OCI-LY3 (cell line): ENCODE measurements around the gene WDR86.

Source experiments
- H2AFZ ChIP-seq: fragments of 200-600, 300-600 bp; shearing (Covaris generic); 2 replicates; pipeline ENCODE4 v1.6.0; 2014; ENCODE audit warnings: antibody characterized with exemption, low read depth, low read length
- H3K27ac ChIP-seq: fragments of 200-600, 300-600 bp; sonication (generic); 2 replicates; pipeline ENCODE4 v1.5.1; 2014; ENCODE audit warnings: mild to moderate bottlenecking, low read length, moderate library complexity, mixed read lengths
- H3K27me3 ChIP-seq: fragments of 200-600, 300-600 bp; sonication (generic); 2 replicates; pipeline ENCODE4 v1.6.1; 2014; ENCODE audit warnings: low read depth, low read length, mixed read lengths
- H3K36me3 ChIP-seq: fragments of 200-600, 300-600 bp; sonication (generic); replicated peaks from 2 replicates; pipeline ENCODE3; 2014; ENCODE audit warnings: low read depth, low read length, mixed read lengths
- H3K4me1 ChIP-seq: fragments of 300-600, 200-600 bp; sonication (generic); 2 replicates; pipeline ENCODE4 v1.6.1; 2014; ENCODE audit warnings: low read length, mixed read lengths
- H3K4me2 ChIP-seq: fragments of 200-600, 300-600 bp; sonication (generic); 2 replicates; pipeline ENCODE4 v1.6.1; 2014; ENCODE audit warnings: low read length, mixed read lengths
- H3K4me3 ChIP-seq: fragments of 300-600, 200-600 bp; sonication (generic); 2 replicates; pipeline ENCODE4 v1.5.1; 2014; ENCODE audit warnings: antibody characterized with exemption, mild to moderate bottlenecking, low read length, moderate library complexity
- H3K79me2 ChIP-seq: fragments of 300-600, 200-600 bp; shearing (Covaris generic); 2 replicates; pipeline ENCODE4 v1.6.1; 2014; ENCODE audit warnings: mild to moderate bottlenecking, low read length, mixed read lengths
- H3K9ac ChIP-seq: fragments of 300-600, 200-600 bp; shearing (Covaris generic); 2 replicates; pipeline ENCODE4 v1.6.0; 2014; ENCODE audit warnings: mild to moderate bottlenecking, low read length, moderate library complexity
- H3K9me3 ChIP-seq: fragments of 200-600, 300-600 bp; shearing (Covaris generic); 2 replicates; pipeline ENCODE4 v1.6.1; 2014; ENCODE audit warnings: low read length, mixed read lengths; ENCODE audit not compliant: insufficient read depth
- H4K20me1 ChIP-seq: fragments of 200-600, 300-600 bp; sonication (generic); 2 replicates; pipeline ENCODE4 v1.6.1; 2016; ENCODE audit warnings: low read length, mixed read lengths; ENCODE audit not compliant: insufficient read depth
- EZH2phosphoT487 ChIP-seq: fragments of 200-600 bp; shearing (Covaris generic); IDR thresholded peaks from 2 replicates; pipeline ENCODE4 v1.6.1; 2018; ENCODE audit warnings: antibody characterized with exemption, mixed run types, low read depth
- TF ChIP-seq, protein P1 (sequence below): fragments of 200-600, 300-600 bp; sonication (generic); IDR thresholded peaks from 2 replicates; pipeline ENCODE4 v1.5.1; 2014; ENCODE audit warnings: antibody characterized with exemption, low read length, low read depth

WDR86 gene

DNA sequence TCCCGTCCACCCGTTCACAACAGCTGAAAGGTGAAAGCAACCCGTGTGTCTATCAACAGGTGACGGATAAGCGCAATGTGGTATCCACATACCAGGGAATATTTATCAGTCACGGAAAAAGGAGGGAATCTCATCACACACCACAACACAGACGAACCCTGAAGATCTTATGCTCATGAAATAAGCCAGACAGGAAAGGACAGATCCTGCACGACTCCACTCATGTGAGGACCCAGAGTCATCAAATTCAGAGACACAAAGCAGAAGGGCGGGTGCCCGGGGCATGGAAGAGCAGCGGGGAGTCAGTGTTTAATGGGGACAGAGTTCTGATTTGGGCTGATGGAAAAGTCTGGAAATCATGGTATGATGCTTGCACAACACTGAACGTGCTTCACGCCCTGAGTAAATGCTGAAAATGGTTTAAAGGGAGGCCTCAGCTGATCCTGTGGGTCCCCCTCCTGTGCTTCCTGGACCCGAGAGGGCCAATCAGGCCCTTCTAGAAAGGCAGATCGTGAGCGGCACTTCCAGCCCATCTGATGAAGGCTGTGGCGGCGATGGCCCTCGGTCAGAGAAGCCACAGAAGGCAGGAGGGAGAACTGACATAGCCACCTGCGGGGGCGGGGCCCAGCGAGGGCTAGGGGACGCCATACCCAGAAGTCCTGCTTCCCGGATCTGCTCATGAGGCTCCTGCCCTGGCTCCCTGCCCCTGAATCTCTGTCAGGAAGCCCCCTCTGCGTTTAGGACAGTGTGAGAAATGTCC is 19.1 kb downstream of the WDR86 start:
- no peak overlapping the region for H3K4me2 ChIP-seq
- TF ChIP-seq EZH2phosphoT487 = no peak
- TF ChIP-seq, protein P1, sequence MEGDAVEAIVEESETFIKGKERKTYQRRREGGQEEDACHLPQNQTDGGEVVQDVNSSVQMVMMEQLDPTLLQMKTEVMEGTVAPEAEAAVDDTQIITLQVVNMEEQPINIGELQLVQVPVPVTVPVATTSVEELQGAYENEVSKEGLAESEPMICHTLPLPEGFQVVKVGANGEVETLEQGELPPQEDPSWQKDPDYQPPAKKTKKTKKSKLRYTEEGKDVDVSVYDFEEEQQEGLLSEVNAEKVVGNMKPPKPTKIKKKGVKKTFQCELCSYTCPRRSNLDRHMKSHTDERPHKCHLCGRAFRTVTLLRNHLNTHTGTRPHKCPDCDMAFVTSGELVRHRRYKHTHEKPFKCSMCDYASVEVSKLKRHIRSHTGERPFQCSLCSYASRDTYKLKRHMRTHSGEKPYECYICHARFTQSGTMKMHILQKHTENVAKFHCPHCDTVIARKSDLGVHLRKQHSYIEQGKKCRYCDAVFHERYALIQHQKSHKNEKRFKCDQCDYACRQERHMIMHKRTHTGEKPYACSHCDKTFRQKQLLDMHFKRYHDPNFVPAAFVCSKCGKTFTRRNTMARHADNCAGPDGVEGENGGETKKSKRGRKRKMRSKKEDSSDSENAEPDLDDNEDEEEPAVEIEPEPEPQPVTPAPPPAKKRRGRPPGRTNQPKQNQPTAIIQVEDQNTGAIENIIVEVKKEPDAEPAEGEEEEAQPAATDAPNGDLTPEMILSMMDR = no peak

DNA sequence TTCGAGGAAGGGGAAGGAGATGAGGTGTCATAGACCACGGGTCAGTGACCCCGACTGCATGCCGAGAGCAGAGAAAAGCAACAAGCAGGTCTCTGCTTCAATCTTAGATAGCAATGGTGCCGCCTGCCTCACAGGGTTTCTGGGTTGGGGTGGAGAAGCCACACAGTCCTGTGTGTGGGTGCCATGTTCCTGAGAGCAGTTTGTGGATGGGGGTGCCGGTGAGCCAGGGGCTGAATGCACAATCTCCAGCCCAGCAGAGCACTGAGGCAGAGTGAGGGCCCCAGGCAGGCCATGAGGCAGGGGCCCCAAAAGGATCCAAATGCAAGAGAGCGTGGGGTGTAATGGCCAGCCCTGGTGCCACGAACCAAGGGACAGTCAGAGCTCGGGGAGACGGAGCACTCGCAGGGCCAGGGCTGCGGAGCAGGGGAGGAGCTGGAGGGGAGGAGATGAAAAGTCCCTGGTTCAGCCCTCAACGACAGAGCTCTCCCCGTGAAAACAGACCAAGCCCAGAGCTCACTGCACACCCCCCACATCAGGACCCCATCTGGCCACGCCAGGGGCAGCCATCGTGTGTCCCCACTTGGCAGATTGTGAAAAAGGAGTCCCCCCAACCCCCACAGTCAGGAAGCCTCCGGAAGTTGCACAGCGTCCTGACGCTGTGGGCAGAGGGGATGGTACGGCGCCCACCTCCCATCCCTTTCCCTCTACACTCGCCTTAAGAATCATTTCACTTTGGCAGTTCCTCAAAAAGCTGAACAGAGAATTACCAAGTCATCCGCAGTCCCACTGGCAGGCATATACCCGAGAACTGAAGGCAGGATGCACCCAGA is 19.9 kb downstream of the WDR86 start:
- Histone ChIP-seq H3K27me3 (peaks cover 23% of the 10 kb centered on the region), H4K20me1 (no peaks in the 10 kb centered on the region), H3K27ac (no peak overlapping the region), H2AFZ (no peak overlapping the region), H3K4me1 (no peaks in the 10 kb centered on the region), H3K4me3 (no peak overlapping the region), H3K79me2 (no peaks in the 10 kb centered on the region), H3K4me2 (no peak overlapping the region), H3K36me3 (no peaks in the 10 kb centered on the region), H3K9me3 (no peaks in the 10 kb centered on the region), H3K9ac (no peak overlapping the region)
- no peak for TF ChIP-seq EZH2phosphoT487
- TF ChIP-seq, protein P1 = no peak

More for the DNA sequence above, 19.1 kb downstream of the WDR86 start:
- Histone ChIP-seq H3K79me2 (no peaks in the 10 kb centered on the region), H3K36me3 (no peaks in the 10 kb centered on the region), H3K9ac (no peak overlapping the region), H3K27me3 (peaks cover 18% of the 10 kb centered on the region), H3K4me1 (no peaks in the 10 kb centered on the region), H3K9me3 (no peaks in the 10 kb centered on the region), H3K4me3 (no peak overlapping the region), H2AFZ (no peak overlapping the region), H3K27ac (no peak overlapping the region), H4K20me1 (no peaks in the 10 kb centered on the region)

DNA sequence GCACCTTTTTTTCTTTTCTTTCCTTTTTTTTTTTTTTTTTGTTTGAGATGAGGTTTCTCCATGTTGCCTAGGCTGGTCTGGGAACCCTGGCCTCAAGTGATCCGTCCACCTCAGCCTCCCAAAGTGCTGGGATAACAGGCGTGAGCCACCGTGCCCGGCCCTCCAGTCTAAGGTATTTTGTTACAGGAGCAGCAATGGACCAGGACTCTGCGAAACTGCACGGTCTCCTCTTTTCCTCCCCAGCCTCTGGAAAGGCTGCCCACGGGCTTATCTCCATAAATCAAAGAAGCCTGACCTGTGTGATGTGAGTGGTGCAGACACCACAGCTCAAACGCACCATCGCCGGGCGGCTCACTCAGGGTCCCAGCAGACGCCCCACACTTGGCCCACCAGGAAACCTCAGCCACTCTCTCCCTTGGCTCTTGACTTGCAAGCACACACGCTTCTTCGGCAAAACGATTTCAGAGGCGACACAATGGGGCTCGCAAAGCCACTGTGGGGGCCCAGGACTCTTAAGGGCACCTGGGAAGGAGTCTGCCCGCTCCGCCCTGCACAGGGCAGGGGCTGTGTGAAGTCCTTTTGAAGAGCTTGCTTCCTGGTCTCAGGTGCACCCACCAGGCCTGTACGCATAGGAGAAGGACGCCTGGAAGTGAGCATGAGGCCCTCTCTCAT is 20.6 kb downstream of the WDR86 start:
- H3K9me3 ChIP-seq = no peaks in the 10 kb centered on the region
- H2AFZ ChIP-seq = no peak overlapping the region
- no peak overlapping the region for H3K4me3 ChIP-seq
- no peak overlapping the region for H3K4me2 ChIP-seq
- H3K79me2 ChIP-seq = no peaks in the 10 kb centered on the region
- H3K36me3 ChIP-seq = no peaks in the 10 kb centered on the region
- no peaks in the 10 kb centered on the region for H4K20me1 ChIP-seq
- H3K4me1 ChIP-seq = no peaks in the 10 kb centered on the region
- no peak for TF ChIP-seq EZH2phosphoT487
- TF ChIP-seq, protein P1 = no peak
- no peak overlapping the region for H3K27ac ChIP-seq
- no peak overlapping the region for H3K9ac ChIP-seq
- H3K27me3 ChIP-seq = peaks cover 29% of the 10 kb centered on the region

DNA sequence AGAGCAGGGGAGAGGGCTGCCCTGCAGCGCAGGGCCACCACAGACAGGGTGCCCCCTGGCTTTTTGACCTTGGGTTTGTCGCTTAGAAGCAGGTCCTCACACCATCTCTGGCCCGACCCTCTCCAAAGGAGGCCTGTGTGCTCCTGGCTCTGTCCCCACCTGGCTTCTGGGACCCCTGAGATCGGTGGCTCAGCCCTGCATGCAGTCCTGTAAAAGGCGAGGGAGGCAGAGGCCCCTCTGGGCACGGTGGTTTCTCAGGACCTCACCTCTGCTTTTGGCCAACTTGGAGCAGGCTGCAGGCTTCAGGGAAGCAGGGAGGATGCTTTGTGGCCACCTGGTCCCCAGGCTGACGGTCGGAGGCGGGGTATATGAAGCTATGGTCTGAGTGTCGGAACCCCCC is 21.4 kb downstream of the WDR86 start:
- TF ChIP-seq, protein P1 = no peak
- TF ChIP-seq EZH2phosphoT487 = no peak
- H3K9me3 ChIP-seq = no peaks in the 10 kb centered on the region
- H2AFZ ChIP-seq = no peak overlapping the region
- no peaks in the 10 kb centered on the region for H3K4me1 ChIP-seq
- no peaks in the 10 kb centered on the region for H3K79me2 ChIP-seq
- H3K4me3 ChIP-seq = no peak overlapping the region
- H3K9ac ChIP-seq = no peak overlapping the region
- H4K20me1 ChIP-seq = no peaks in the 10 kb centered on the region
- H3K4me2 ChIP-seq = no peak overlapping the region
- no peaks in the 10 kb centered on the region for H3K36me3 ChIP-seq
- H3K27ac ChIP-seq = no peak overlapping the region
- peaks cover 36% of the 10 kb centered on the region for H3K27me3 ChIP-seq
